PC-9 (cell line): Measurements from ENCODE around the gene NTMT1.

Source experiments
- CTCF ChIP-seq: fragments of 200-600 bp; sonication (generic); conservative IDR thresholded peaks from 2 replicates; pipeline ENCODE4 v1.6.1; 2017; ENCODE audit warnings: mixed run types, antibody characterized with exemption, mild to moderate bottlenecking, moderate library complexity
- EZH2 ChIP-seq: fragments of 200-600 bp; sonication (generic); IDR thresholded peaks from 2 replicates; pipeline ENCODE4 v1.8.0; 2017; ENCODE audit warnings: antibody characterized with exemption, low read depth

DNA sequence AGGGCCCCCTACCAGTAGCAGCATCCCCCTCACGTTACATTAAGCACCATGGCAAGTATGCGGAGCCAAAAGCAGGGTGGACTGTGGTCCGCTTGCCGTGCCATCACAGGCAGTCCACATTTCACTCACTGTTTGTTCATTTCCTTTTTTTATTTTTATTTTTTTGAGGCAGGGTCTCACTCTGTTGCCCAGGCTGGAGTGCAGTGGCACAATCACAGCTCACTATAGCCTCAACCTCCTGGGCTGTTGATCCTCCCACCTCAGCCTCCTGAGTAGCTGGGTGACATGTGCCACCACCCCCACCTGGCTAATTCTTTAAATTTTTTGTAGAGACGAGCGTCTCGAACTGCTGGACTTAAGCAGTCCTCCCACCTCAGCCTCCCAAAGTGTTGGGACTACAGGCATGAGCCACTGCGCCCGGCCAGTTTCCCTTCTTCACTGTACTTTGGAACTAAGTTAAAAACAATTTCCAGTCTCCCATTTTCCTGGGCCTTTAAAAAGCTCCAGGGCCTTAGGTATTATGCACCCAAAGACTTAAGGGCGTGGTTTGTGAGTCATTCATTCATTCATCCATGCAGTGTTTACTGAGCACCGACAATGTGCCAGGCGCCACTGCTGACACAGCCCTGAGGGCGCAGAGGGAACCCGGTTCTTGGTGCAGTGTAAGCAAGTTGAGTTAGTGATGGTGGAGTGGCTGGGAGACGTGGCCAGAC is 59.4 kb downstream of the NTMT1 start:
- no peak for TF ChIP-seq EZH2
- TF ChIP-seq CTCF = no peak
